HepG2 (cell line): ENCODE data around the gene PYGB. TPM values are rescaled to one million over a fixed set of nuclear protein-coding genes. Genes with fewer than 3 reads are reported as not detected.

Experiments used
- AKAP8 ChIP-seq: sonication (generic); formaldehyde crosslinking; IDR thresholded peaks from 2 replicates; pipeline ENCODE4 v1.5.1; 2020; ENCODE audit warnings: mild to moderate bottlenecking, missing genetic modification reagents
- DPF2 ChIP-seq: sonication (generic); formaldehyde crosslinking; IDR thresholded peaks from 2 replicates; pipeline ENCODE4 v1.4.0; 2020; ENCODE audit warnings: mild to moderate bottlenecking, low read depth, missing genetic modification reagents, borderline replicate concordance
- EZH2 ChIP-seq: conservative IDR thresholded peaks from 2 replicates; pipeline ENCODE4 v1.6.1; 2012; ENCODE audit warnings: mild to moderate bottlenecking, low read depth, low read length, moderate library complexity
- GRHL1 ChIP-seq: sonication (generic); formaldehyde crosslinking; conservative IDR thresholded peaks from 2 replicates; pipeline ENCODE4 v1.8.0; 2022; ENCODE audit warnings: missing genetic modification reagents
- KLF11 ChIP-seq: IDR thresholded peaks from 2 replicates; pipeline ENCODE4 v1.6.1; 2016; ENCODE audit warnings: missing compliant biosample characterization
- NFATC3 ChIP-seq: sonication (generic); formaldehyde crosslinking; IDR thresholded peaks from 2 replicates; pipeline ENCODE4 v1.5.1; 2020; ENCODE audit warnings: mild to moderate bottlenecking, missing genetic modification reagents
- NONO ChIP-seq, 2 experiments: fragments of 450-650 bp in 1 of 2; sonication (generic) in 1 of 2; formaldehyde crosslinking in 1 of 2; IDR thresholded peaks in 1 of 2; conservative IDR thresholded peaks in 1 of 2; 2 replicates each; pipeline versions ENCODE4 v1.6.1 to v1.8.0; 2017 to 2022; ENCODE audit warnings: mild to moderate bottlenecking in 1 of 2, missing genetic modification reagents in 1 of 2, moderate library complexity in 1 of 2
- YEATS4 ChIP-seq: sonication (generic); formaldehyde crosslinking; IDR thresholded peaks from 2 replicates; pipeline ENCODE4 v1.4.0; 2020; ENCODE audit warnings: missing genetic modification reagents, borderline replicate concordance
- ZMYM4 ChIP-seq: sonication (generic); formaldehyde crosslinking; IDR thresholded peaks from 2 replicates; pipeline ENCODE4 v1.8.1; 2023; ENCODE audit warnings: mild to moderate bottlenecking, missing genetic modification reagents
- ZNF205 ChIP-seq: IDR thresholded peaks from 2 replicates; pipeline ENCODE4 v1.6.1; 2018; ENCODE audit warnings: missing biosample characterization, missing genetic modification reagents
- ZNF546 ChIP-seq: sonication (generic); formaldehyde crosslinking; conservative IDR thresholded peaks from 2 replicates; pipeline ENCODE4 v1.8.1; 2023; ENCODE audit warnings: mild to moderate bottlenecking, missing genetic modification reagents
- ZNF558 ChIP-seq: sonication (generic); formaldehyde crosslinking; IDR thresholded peaks from 2 replicates; pipeline ENCODE4 v1.9.0; 2022; ENCODE audit warnings: mild to moderate bottlenecking, missing genetic modification reagents, borderline replicate concordance
- ZNF740 ChIP-seq: sonication (generic); formaldehyde crosslinking; IDR thresholded peaks from 2 replicates; pipeline ENCODE4 v1.4.0; 2020; ENCODE audit warnings: missing genetic modification reagents
- ZNF879 ChIP-seq: sonication (generic); formaldehyde crosslinking; IDR thresholded peaks from 2 replicates; pipeline ENCODE4 v1.8.1; 2023; ENCODE audit warnings: missing genetic modification reagents
- polyA plus RNA-seq, 8 experiments: library from polyadenylated mRNA; depleted of rRNA in 3 of 8; stranded (reverse) in 7 of 8; unstranded in 1 of 8; fragments of >200 nt; fragmentation: Illumina TruSeq in 4 of 8; extraction: Trizol in 4 of 8; gene quantifications; 2 replicates each; pipeline versions ENCODE4 v1.2.1 to v1.2.3, GENCODE V29; 2011 to 2016; ENCODE audit warnings: low read depth in 4 of 8, missing spikeins in 1 of 8, mixed read lengths in 1 of 8; ENCODE audit not compliant: insufficient read depth in 1 of 8
- total RNA-seq, 5 experiments: library from RNA; depleted of rRNA; stranded (reverse); fragments of >200 nt; fragmentation: Illumina TruSeq; extraction: Trizol; gene quantifications; 2 replicates each; pipeline ENCODE4 v1.2.3, GENCODE V29; 2016; ENCODE audit warnings: low read depth in 1 of 5
- TF ChIP-seq, protein P1 (sequence below): sonication (generic); formaldehyde crosslinking; IDR thresholded peaks from 2 replicates; pipeline ENCODE4 v1.8.1; 2022; ENCODE audit warnings: low read depth, mild to moderate bottlenecking, missing genetic modification reagents
- TF ChIP-seq, protein P2 (sequence below): sonication (generic); formaldehyde crosslinking; IDR thresholded peaks from 2 replicates; pipeline ENCODE4 v1.9.0; 2021; ENCODE audit warnings: mild to moderate bottlenecking, missing genetic modification reagents

PYGB gene
- total and polyA plus RNA-seq, 2 of the 13 experiments (the other 11 are each of a cell fraction or from before 2014, with no cell fraction given), result 24.2 to 86.3 TPM

DNA sequence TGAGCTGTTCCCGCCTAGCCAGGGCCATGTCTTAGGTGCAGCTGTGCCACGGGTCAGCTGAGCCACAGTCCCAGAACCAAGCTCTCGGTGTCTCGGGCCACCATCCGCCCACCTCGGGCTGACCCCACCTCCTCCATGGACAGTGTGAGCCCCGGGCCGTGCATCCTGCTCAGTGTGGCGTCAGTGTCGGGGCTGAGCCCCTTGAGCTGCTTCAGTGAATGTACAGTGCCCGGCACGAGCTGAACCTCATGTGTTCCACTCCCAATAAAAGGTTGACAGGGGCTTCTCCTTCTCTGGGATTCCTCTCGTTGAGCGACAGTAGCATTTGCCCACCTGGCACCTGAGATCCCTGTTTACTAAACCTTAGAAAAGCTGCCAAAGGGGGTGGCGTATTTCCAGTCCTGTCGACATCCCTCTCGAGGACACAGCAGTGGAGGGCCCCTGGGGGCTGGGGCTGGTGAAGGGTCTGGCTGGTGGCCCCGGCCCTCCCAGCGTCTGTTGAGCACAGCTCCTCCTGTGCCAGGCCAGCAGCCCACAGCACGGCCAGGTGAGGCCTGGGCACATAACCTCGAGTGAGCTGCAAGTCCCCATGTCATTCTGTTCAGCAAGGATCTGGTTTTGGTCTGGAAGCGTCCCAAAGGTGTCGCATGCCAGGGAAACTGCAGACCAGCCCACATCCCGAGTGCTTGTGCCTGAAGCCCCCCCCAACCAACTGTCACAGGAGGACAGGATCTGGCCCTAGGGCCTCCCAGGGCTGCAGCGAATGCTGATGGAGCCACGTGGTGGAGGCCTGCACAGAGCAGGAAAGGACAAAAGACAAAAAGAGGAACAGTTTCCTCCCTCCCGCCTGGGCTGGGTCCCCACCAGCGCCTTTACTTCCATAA is 21.2 kb upstream of the PYGB start (continued):
- TF ChIP-seq, protein P1, sequence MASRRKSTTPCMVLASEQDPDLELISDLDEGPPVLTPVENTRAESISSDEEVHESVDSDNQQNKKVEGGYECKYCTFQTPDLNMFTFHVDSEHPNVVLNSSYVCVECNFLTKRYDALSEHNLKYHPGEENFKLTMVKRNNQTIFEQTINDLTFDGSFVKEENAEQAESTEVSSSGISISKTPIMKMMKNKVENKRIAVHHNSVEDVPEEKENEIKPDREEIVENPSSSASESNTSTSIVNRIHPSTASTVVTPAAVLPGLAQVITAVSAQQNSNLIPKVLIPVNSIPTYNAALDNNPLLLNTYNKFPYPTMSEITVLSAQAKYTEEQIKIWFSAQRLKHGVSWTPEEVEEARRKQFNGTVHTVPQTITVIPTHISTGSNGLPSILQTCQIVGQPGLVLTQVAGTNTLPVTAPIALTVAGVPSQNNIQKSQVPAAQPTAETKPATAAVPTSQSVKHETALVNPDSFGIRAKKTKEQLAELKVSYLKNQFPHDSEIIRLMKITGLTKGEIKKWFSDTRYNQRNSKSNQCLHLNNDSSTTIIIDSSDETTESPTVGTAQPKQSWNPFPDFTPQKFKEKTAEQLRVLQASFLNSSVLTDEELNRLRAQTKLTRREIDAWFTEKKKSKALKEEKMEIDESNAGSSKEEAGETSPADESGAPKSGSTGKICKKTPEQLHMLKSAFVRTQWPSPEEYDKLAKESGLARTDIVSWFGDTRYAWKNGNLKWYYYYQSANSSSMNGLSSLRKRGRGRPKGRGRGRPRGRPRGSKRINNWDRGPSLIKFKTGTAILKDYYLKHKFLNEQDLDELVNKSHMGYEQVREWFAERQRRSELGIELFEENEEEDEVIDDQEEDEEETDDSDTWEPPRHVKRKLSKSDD, result 0 out of 2 replicates have a peak, but pooled peaks have one; percentile 10
- TF ChIP-seq ZNF546 (CRISPR knock-in tag), result 0 out of 2 replicates have a peak, but pooled peaks have one; percentile 34
- no peak for TF ChIP-seq ZNF879
- peak; percentile 76; the same call in 1 of the 2 replicates for TF ChIP-seq AKAP8 (CRISPR knock-in tag)
- 0 out of 2 replicates have a peak, but pooled peaks have one; percentile 75 for TF ChIP-seq NFATC3
- TF ChIP-seq, protein P2, sequence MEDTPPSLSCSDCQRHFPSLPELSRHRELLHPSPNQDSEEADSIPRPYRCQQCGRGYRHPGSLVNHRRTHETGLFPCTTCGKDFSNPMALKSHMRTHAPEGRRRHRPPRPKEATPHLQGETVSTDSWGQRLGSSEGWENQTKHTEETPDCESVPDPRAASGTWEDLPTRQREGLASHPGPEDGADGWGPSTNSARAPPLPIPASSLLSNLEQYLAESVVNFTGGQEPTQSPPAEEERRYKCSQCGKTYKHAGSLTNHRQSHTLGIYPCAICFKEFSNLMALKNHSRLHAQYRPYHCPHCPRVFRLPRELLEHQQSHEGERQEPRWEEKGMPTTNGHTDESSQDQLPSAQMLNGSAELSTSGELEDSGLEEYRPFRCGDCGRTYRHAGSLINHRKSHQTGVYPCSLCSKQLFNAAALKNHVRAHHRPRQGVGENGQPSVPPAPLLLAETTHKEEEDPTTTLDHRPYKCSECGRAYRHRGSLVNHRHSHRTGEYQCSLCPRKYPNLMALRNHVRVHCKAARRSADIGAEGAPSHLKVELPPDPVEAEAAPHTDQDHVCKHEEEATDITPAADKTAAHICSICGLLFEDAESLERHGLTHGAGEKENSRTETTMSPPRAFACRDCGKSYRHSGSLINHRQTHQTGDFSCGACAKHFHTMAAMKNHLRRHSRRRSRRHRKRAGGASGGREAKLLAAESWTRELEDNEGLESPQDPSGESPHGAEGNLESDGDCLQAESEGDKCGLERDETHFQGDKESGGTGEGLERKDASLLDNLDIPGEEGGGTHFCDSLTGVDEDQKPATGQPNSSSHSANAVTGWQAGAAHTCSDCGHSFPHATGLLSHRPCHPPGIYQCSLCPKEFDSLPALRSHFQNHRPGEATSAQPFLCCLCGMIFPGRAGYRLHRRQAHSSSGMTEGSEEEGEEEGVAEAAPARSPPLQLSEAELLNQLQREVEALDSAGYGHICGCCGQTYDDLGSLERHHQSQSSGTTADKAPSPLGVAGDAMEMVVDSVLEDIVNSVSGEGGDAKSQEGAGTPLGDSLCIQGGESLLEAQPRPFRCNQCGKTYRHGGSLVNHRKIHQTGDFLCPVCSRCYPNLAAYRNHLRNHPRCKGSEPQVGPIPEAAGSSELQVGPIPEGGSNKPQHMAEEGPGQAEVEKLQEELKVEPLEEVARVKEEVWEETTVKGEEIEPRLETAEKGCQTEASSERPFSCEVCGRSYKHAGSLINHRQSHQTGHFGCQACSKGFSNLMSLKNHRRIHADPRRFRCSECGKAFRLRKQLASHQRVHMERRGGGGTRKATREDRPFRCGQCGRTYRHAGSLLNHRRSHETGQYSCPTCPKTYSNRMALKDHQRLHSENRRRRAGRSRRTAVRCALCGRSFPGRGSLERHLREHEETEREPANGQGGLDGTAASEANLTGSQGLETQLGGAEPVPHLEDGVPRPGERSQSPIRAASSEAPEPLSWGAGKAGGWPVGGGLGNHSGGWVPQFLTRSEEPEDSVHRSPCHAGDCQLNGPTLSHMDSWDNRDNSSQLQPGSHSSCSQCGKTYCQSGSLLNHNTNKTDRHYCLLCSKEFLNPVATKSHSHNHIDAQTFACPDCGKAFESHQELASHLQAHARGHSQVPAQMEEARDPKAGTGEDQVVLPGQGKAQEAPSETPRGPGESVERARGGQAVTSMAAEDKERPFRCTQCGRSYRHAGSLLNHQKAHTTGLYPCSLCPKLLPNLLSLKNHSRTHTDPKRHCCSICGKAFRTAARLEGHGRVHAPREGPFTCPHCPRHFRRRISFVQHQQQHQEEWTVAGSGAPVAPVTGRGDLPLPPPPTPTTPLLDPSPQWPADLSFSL (CRISPR knock-in tag), result peak; percentile 37; the same call in 1 of the 2 replicates
- TF ChIP-seq ZNF558 (CRISPR knock-in tag), result peak; percentile 72; the same call in 1 of the 2 replicates
- TF ChIP-seq EZH2, result no peak
- TF ChIP-seq DPF2 (CRISPR knock-in tag), result peak; percentile 65; the same call in 1 of the 2 replicates
- TF ChIP-seq YEATS4 (CRISPR knock-in tag), result peak; percentile 58; the same call in 1 of the 2 replicates
- no peak for TF ChIP-seq NONO (IDR thresholded peaks at IDR 0.05)
- TF ChIP-seq NONO (CRISPR knock-in tag; conservative IDR thresholded peaks at IDR 0.05), result no peak
- no peak; the same call in none of the 2 replicates for TF ChIP-seq ZMYM4 (CRISPR knock-in tag)
- peak; percentile 93 for TF ChIP-seq ZNF740 (CRISPR knock-in tag)
- 0 out of 2 replicates have a peak, but pooled peaks have one; percentile 53 for TF ChIP-seq KLF11 (CRISPR knock-in tag)
- no peak for TF ChIP-seq GRHL1 (CRISPR knock-in tag)
- no peak for TF ChIP-seq ZNF205 (CRISPR knock-in tag)
